OCI-LY7 (cell line): ENCODE data around the gene HENMT1.

Experiments
- CTCF ChIP-seq: fragments of 200-600 bp; sonication (generic); conservative IDR thresholded peaks from 2 replicates; pipeline ENCODE4 v1.5.1; 2014; ENCODE audit warnings: mild to moderate bottlenecking, antibody characterized with exemption, low read length, moderate library complexity, mixed read lengths
- EZH2phosphoT487 ChIP-seq: fragments of 200-600 bp; sonication (generic); IDR thresholded peaks from 2 replicates; pipeline ENCODE4 v1.6.1; 2018; ENCODE audit warnings: low read depth, borderline replicate concordance, mild to moderate bottlenecking, mixed run types, antibody characterized with exemption, low read length, moderate library complexity, mixed read lengths

- TF ChIP-seq CTCF (no peak), EZH2phosphoT487 (no peak)
These were observed 48.9 kb downstream of the HENMT1 start for GRCh38 chr1:108611984-108612383.
